ENCODE measurements around the gene TRERF1.

TRERF1 gene

DNA sequence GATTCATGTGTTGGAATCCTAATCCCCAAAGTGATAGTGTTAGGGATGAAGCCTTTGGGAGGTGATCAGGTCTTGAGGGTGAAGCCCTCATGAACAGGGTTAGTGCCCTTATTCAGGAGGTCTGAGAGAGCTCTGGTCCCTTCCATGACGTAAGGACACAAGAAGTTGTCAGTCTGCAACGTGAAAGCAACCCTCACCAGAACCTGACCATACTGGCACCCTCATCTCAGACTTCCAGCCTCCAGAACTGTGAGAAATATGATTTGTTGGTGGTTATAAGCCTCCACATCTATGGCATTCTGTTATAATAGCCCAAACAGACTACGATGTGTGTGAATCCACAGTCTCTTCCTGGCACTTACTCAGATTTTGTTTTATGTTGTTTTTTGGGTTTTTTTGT lies 90.7 kb downstream of the TRERF1 start:
- no peaks in the 10 kb centered on the region for H3K27me3 Mint-ChIP-seq
- DNase-seq (no peak), ATAC-seq (no peak)
- peaks cover 39% of the 10 kb centered on the region for H3K4me1 Mint-ChIP-seq
- H3K27ac Mint-ChIP-seq: no peak overlapping the region
- no peak overlapping the region for H3K4me3 Mint-ChIP-seq
- peaks cover 0 to 3% of the 10 kb centered on the region in 2 donors for H3K9me3 Mint-ChIP-seq

DNA sequence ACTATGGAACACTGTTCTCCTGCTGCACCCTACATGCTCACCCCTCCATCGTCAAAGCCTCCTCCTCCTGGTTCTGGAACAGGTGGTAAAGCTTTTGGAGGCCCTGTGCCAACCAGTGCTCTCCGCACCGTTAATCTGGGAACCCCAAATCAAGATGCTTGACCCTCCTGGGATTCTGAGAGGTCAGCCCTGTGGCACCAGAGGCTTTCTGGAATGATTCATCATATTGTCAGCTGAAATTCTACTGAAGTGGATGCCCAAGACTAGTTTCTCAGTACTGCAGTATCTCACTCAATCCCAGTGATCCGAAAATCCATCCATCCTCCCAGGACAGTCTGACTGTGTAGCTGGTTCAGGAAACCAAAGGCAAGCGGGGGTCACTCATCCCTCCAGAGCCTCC lies 92.7 kb downstream of the TRERF1 start:
- ATAC-seq (no peak), DNase-seq (no peak)
- Mint-ChIP-seq H3K27ac (no peak overlapping the region), H3K4me1 (peaks cover 21% of the 10 kb centered on the region), H3K4me3 (no peak overlapping the region), H3K9me3 (peaks cover 0 to 4% of the 10 kb centered on the region in 2 donors), H3K27me3 (no peaks in the 10 kb centered on the region)

DNA sequence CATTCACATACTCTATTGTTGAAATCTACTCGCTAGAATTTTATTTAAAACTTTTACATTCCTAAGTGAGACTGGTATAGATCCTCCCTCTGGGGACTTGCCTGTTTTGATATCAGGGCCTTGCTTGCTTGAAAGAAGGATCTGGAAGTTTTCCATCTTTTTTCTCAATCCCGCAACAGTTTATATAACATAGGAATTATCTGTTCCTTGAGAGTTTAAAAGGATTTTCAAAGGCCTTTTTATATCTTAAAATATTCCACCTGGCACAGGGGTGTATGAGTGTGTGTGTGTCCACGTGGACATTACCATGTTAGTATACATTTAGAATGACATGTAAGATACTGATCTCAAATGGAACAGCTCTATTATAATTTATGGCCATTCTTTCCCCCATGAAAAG lies 96.3 kb downstream of the TRERF1 start:
- no peak overlapping the region for H3K4me3 Mint-ChIP-seq
- no peak overlapping the region for H3K27ac Mint-ChIP-seq
- no peaks in the 10 kb centered on the region for H3K27me3 Mint-ChIP-seq
- H3K4me1 Mint-ChIP-seq: peaks cover 19% of the 10 kb centered on the region
- peaks cover 0 to 4% of the 10 kb centered on the region in 2 donors for H3K9me3 Mint-ChIP-seq
- DNase-seq (no peak), ATAC-seq (no peak)

DNA sequence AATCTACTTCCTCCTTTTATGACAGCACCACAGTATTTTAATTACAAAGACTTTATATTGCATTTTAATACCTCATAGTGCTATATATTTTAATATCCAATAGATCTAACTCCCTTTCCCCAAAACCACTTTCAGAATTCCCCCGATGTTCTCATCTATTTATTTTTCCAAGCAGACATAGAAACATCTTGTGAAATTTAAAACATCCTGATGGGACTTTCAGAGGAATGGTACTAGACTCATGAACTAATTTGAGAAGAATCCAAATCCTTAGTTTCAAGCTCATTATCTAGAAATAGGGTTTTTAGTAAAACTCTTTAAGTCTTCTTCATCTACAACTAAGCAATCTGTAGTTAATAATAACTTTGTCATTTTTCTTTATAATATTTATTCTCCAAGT lies 97.0 kb downstream of the TRERF1 start:
- Mint-ChIP-seq H3K4me3 (no peak overlapping the region), H3K9me3 (peaks cover 0 to 4% of the 10 kb centered on the region in 2 donors), H3K4me1 (peaks cover 19% of the 10 kb centered on the region), H3K27me3 (no peaks in the 10 kb centered on the region), H3K27ac (no peak overlapping the region)
- ATAC-seq: no peak
- DNase-seq: no peak

DNA sequence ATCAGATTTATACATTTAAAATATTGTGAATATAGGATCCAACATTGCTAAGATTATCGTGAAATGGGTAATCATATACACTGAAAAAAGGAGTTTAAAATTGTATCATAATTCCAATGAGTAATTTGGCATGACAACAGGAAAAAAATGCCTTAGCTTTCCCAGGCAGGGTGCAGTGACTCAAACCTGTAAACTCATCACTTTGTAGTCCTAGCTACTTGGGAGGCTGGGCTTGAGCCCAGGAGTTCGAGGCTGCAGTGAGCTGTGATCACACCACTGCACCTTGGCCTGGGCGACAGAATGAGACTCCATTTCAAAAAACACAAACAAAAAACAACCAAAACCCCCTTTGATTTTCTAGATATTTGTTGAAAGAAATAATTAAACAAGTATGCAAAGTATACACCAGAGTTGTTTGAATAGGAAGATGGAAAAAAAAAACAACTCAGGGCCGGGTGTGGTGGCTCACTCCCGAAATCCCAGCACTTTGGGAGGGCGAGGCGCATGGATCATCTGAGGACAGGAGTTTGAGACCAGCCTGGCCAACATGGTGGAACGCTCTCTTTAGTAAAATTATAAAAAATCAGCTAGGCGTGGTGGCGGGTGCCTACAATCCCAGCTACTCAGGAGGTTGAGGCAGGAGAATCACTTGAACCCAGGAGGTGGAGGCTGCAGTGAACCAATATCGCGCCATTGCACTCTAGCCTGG lies 98.7 kb downstream of the TRERF1 start:
- no peak for DNase-seq
- H3K27ac Mint-ChIP-seq: no peak overlapping the region
- H3K9me3 Mint-ChIP-seq: peaks cover 0 to 4% of the 10 kb centered on the region in 2 donors
- peaks cover 9% of the 10 kb centered on the region for H3K4me1 Mint-ChIP-seq
- H3K4me3 Mint-ChIP-seq: no peak overlapping the region
- no peak for ATAC-seq
- no peaks in the 10 kb centered on the region for H3K27me3 Mint-ChIP-seq

DNA sequence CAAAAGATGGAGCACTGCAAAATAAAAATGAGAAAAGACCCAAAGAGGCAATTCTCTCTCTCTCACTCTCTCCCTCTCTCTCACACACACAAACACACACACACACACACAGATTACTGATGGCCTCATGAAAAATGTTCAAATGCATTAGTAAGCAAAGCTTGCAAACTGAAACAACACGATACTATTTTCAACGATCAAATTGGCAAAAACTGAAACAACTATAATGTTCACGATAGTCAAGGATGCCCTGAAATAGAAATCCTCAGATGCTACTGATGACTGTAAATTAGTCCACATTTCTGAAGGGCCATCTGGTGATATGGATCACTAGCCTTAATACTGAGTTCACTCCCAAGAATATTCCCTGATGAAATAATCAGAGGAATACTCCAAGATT lies 100.8 kb downstream of the TRERF1 start:
- H3K4me1 Mint-ChIP-seq: peaks cover 19% of the 10 kb centered on the region
- ATAC-seq (no peak), DNase-seq (no peak)
- H3K4me3 Mint-ChIP-seq: no peak overlapping the region
- H3K27ac Mint-ChIP-seq: no peak overlapping the region
- H3K27me3 Mint-ChIP-seq: no peaks in the 10 kb centered on the region
- H3K9me3 Mint-ChIP-seq: peaks cover 0 to under 1% of the 10 kb centered on the region in 2 donors

DNA sequence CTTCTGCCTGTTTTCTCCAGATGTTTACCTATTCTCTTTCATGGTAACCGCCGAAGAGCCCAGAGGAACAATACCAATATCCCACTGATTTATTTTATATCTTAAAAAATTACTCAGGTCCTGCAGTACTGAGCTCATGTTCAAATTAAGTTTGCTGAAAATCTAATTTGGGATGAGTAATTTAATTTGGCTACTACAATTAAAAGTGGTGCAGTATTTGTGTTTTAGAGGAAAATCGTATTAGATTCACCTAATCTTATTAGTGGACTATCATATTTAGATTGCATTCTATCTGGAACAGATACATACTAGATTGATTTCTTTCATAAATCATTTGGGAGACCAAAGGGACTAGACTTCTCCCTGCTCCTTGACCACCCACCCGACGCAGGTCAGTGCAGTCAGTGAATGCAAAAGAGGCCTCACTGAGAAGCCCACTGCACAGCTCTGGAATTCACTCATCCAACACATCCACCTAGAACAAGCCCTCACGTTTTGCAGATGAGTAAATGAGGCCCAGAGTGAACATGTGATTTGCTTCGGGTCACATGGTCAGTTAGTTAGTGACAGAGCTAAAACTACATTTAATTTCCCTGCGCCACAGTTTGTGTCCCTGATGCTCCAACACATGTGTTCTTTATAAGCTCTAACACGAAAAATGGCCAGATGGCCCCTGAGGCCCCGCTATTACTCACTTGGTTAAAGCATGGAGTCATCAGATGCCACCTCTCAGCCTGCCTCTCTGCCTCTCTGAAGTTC lies 101.8 kb downstream of the TRERF1 start:
- Mint-ChIP-seq H3K4me3 (no peak overlapping the region), H3K27ac (no peak overlapping the region), H3K27me3 (no peaks in the 10 kb centered on the region), H3K9me3 (no peaks in the 10 kb centered on the region), H3K4me1 (peaks cover 29% of the 10 kb centered on the region)
- DNase-seq: no peak
- no peak for ATAC-seq

DNA sequence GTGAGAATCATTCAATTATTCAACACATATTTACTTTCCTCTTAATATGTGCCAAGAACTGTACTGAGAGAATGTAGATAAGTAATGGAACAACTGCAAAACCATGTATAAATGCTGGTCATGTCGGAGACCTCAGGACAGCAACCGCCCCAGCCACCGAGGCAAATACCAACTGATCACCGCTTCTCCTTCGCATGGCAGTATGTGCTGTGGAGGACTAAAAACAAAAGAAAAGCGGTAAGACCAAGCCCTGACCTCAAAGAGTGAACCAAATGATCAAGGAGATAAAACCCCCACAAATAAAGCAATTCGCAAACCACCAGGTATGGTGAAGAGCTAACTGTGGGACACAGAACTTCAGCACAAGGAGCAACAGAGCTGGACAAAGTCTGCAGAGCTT lies 104.3 kb downstream of the TRERF1 start:
- H3K4me3 Mint-ChIP-seq: no peak overlapping the region
- no peaks in the 10 kb centered on the region for H3K27me3 Mint-ChIP-seq
- DNase-seq: no peak
- peaks cover 53% of the 10 kb centered on the region for H3K4me1 Mint-ChIP-seq
- no peaks in the 10 kb centered on the region for H3K9me3 Mint-ChIP-seq
- ATAC-seq: no peak
- H3K27ac Mint-ChIP-seq: no peak overlapping the region

DNA sequence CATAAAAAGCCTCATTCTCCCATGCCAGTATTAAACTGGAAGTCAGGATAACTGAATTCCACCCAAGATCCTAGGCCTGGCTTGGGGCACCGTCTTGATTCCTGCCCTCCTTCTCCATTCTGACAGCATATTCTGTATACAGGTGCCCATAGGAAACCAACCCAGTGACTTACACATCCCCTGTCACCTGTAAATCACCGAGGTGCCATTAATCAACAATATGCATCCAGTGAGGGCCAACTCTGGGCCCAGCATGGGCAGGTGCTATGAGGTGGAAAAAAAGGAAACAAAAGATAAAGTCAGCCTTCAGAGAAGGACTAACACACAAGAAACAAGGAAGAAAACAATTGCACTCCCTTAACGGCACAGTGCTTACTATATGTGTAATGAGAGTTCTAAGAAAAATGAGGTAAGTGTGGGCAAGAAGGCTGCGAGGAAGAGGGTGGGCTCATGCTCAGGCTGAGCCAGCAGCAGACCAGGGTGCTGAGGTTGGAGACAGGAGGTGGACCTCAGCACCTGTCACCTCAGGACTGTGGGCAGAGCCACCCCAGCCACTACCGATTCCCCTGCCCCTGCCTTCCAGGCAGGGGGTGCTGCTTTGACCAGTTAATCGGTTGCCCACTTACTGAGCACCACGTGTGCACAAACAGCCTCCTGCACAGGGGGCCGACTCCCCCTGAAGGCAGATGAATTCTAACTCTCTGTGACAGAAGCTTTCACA lies 105.9 kb downstream of the TRERF1 start:
- H3K9me3 Mint-ChIP-seq: no peaks in the 10 kb centered on the region
- no peaks in the 10 kb centered on the region for H3K27me3 Mint-ChIP-seq
- ATAC-seq (peak; percentile 97), DNase-seq (peak; percentile 30 to 59)
- peak overlapping the region; percentile 71 to 78 for H3K4me3 Mint-ChIP-seq
- H3K4me1 Mint-ChIP-seq: peaks cover 61% of the 10 kb centered on the region
- peak overlapping the region; percentile 54 to 97 for H3K27ac Mint-ChIP-seq

DNA sequence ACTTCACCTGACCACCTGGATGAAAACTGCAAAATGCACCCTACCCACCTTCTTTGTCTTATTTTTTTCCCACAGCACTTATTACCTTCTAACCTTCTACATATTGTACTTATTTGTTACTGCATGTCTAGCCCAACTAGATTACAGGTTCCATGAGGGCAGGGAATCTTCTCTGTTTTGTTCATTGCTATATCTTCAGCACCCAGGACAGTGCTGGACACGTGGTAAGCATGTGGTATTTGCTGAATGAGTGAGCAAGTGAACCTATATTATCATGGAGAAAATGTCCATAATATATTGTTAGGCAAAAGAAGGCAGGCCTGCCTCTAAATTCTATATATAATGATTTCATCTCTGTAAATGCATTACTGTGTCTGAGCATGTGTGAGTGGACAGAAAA lies 107.0 kb downstream of the TRERF1 start:
- DNase-seq (no peak), ATAC-seq (no peak)
- Mint-ChIP-seq H3K9me3 (no peaks in the 10 kb centered on the region), H3K27ac (no peak overlapping the region), H3K27me3 (no peaks in the 10 kb centered on the region), H3K4me3 (peak overlapping the region in 1 of 2 donors; percentile 32), H3K4me1 (peaks cover 72% of the 10 kb centered on the region)

DNA sequence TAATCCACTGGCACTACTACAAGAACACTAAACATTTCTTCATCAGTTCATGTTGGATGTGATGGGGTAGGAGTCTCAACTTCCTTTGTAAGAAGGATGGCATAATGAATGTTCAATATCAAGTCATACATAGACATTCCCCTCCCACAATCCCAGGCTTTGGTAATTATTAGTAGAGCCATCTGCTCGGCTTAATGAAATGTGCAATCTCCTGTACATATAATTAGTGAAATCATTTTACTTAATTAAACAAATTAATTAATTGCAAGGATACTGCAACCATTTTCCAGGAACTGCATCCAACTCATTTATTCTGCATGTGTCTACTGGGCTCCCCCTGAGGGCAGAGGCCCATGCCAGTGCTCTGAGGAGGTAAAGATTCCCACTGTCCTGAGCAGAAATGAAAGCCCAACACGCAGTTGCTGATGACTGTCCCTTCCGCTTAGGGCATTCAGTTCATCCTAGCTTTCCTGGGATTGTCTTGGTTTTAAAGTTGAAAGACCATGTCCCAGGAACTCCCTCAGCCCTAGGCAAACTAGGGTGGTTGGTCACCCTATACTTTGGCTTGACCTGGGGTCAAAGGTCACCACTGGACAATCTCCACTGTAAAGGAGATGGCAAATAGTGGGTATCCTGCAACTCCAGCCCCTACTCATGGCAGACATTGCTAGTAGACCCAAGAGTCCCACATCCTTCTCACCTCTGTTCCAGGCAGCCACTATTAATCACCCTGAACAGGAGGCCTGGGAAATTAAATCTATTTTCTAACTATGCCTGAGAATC lies 109.8 kb downstream of the TRERF1 start:
- Mint-ChIP-seq H3K4me3 (no peak overlapping the region), H3K4me1 (peaks cover 91% of the 10 kb centered on the region), H3K27me3 (no peaks in the 10 kb centered on the region), H3K27ac (no peak overlapping the region), H3K9me3 (no peaks in the 10 kb centered on the region)
- DNase-seq (no peak), ATAC-seq (no peak)

DNA sequence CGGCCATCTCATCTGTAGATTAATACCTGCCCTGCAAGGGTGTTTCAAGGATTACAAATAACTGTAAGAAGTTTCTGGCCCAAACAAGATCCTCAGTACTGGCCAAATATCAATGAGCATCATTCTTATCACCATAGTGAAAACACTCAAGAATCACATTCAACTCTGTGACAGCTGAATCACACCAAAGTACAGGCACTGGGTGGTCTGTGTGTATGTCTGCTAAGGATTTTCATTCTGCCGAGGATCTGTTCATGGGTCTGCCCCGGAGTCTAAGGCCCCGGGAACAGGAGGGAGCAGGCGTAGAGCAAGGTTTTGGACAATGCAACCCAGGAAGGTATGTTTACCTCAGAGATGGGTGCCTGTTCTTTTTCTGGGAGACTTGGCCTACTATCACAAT lies 110.5 kb downstream of the TRERF1 start:
- DNase-seq: no peak
- Mint-ChIP-seq H3K4me1 (peaks cover 91% of the 10 kb centered on the region), H3K4me3 (peak overlapping the region in 1 of 2 donors; percentile 7), H3K9me3 (no peaks in the 10 kb centered on the region), H3K27me3 (no peaks in the 10 kb centered on the region), H3K27ac (no peak overlapping the region)
- ATAC-seq: no peak

DNA sequence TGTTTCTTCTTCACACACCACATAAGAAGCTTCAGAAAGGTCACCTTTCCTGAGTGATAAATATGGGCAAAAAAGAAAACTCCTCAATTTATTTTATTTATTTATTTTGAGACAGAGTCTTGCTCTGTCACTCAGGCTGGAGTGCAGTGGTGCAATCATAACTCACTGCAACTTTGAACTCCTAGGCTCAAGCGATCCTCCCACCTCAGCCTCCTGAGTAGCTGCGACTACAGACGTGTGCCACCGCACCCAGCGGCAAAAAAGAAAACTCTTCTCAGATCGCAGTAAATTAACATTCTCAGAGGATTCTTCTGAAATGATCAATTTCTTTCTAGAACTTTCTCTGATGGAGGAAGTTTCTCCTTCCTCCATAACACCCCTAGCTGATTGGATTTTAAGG lies 111.2 kb downstream of the TRERF1 start:
- Mint-ChIP-seq H3K4me1 (peaks cover 91% of the 10 kb centered on the region), H3K27me3 (no peaks in the 10 kb centered on the region), H3K9me3 (no peaks in the 10 kb centered on the region), H3K4me3 (peak overlapping the region in 1 of 2 donors; percentile 72), H3K27ac (peak overlapping the region; percentile 69 to 92)
- ATAC-seq (no peak), DNase-seq (no peak)

DNA sequence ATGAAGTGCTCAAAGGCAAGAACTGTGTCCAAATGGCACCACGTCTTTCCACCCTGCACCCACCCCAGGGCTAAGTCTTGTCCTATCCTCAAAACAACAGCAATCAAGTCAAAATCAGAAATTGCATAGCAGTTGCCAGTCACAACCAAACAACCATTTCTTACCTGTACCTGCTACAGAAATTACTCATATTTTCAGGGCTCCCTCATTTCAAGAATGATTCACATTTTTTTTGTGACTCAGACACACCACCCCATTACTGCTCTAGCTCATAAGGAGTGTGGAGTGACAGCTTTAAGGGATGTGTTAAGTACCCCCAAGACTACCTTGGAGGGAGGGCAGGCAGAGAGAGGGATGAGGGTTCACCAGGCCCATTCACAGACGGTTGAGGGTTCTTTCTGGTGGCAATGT lies 111.7 kb downstream of the TRERF1 start:
- Mint-ChIP-seq H3K27ac (peak overlapping the region; percentile 69 to 92), H3K4me3 (peak overlapping the region; percentile 53 to 72), H3K4me1 (peaks cover 89% of the 10 kb centered on the region), H3K9me3 (no peaks in the 10 kb centered on the region), H3K27me3 (no peaks in the 10 kb centered on the region)
- ATAC-seq (peak; percentile 98), DNase-seq (peak; percentile 58 to 67)

DNA sequence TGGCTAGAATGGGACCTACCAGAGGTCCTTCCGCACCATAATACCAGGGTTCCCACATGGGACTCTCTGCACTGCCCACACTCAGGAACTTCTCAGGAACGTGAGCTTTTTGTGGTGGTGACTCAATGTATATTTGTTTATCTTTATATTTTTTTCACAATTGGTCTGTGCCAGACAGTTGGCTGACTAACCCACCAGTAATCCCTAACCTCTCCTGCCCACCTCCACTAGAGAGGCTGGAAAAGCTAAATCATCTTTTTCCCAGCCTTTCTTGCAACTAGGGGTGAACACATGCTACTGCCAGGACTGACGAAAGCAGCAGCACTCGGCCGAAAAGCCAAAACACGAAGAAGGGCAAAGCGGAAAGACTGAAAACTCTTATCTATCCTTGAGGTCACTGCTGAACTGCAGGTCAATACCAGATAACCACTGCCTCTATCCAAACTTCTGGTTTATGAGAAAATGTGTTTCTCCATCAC lies 112.9 kb downstream of the TRERF1 start:
- ATAC-seq (no peak), DNase-seq (no peak)
- Mint-ChIP-seq H3K27ac (peak overlapping the region; percentile 16 to 92), H3K4me1 (peaks cover 89% of the 10 kb centered on the region), H3K27me3 (no peaks in the 10 kb centered on the region), H3K4me3 (peak overlapping the region; percentile 28 to 61), H3K9me3 (no peaks in the 10 kb centered on the region)

Data from stimulated activated naive CD8-positive, alpha-beta T cell treated with anti-CD3 and anti-CD28 coated beads, Interleukin-15, amount 100 ng/mL, for 72 hours (primary cell).